Lung (tissue), 12 donors: ENCODE data around the gene MICU1. TPM values are rescaled to one million over a fixed set of nuclear protein-coding genes. Genes with fewer than 3 reads are reported as not detected.

Experiments used
- ATAC-seq: fragments of 200-7000 bp; cut with Tn5 transposase; one replicate; pipeline ENCODE4 v1.9.1; 2020; ENCODE audit warnings: moderate number of reproducible peaks; ENCODE audit not compliant: insufficient read depth, low FRiP score
- DNase-seq, 3 donors: peaks; one replicate each; pipeline ENCODE4 v3.0.0-alpha.2; 2013 to 2017
- H3K27ac ChIP-seq, 2 donors: one replicate each; pipeline ENCODE4 v1.5.1; 2013; ENCODE audit warnings: mild to moderate bottlenecking in 2 of 2, moderate library complexity in 2 of 2, control low read depth in 1 of 2, inconsistent platforms in 1 of 2, low read depth in 1 of 2, low read length in 1 of 2
- H3K27me3 ChIP-seq, 3 donors: one replicate each; pipeline ENCODE4 v1.5.1; 2013; ENCODE audit warnings: low read length in 2 of 3; ENCODE audit not compliant: control insufficient read depth in 3 of 3, insufficient read depth in 3 of 3
- H3K36me3 ChIP-seq, 4 donors: one replicate each; pipeline ENCODE4 v1.5.1; 2013; ENCODE audit warnings: low read length in 4 of 4, mild to moderate bottlenecking in 1 of 4, moderate library complexity in 1 of 4; ENCODE audit not compliant: control insufficient read depth in 4 of 4, insufficient read depth in 4 of 4
- H3K4me1 ChIP-seq, 5 donors: one replicate each; pipeline ENCODE4 v1.5.1; 2013; ENCODE audit warnings: low read length in 5 of 5, mild to moderate bottlenecking in 2 of 5, moderate library complexity in 1 of 5; ENCODE audit not compliant: control insufficient read depth in 5 of 5, insufficient read depth in 5 of 5
- H3K4me3 ChIP-seq: one replicate; pipeline ENCODE4 v1.5.1; 2013; ENCODE audit warnings: mild to moderate bottlenecking, control low read depth, moderate library complexity
- H3K9ac ChIP-seq, 2 donors: one replicate each; pipeline ENCODE4 v1.5.1; 2013; ENCODE audit warnings: low read length in 2 of 2, control low read depth in 1 of 2; ENCODE audit not compliant: insufficient read depth in 1 of 2
- H3K9me3 ChIP-seq, 4 donors: one replicate each; pipeline ENCODE4 v1.5.1; 2013; ENCODE audit warnings: low read length in 3 of 4, mild to moderate bottlenecking in 1 of 4, moderate library complexity in 1 of 4; ENCODE audit not compliant: control insufficient read depth in 4 of 4, insufficient read depth in 3 of 4
- CTCF ChIP-seq: IDR thresholded peaks from 2 replicates; pipeline ENCODE4 v1.5.1; 2012; ENCODE audit warnings: mild to moderate bottlenecking; ENCODE audit errors: control extremely low read depth, extremely low read depth
- WGBS, 2 donors: extraction: QIAGEN DNeasy Blood & Tissue Kit; methylation state at CpG; one replicate each; pipeline ENCODE4 v1.1.7; 2013; 5-methylcytosine and 5-hydroxymethylcytosine counted together
- polyA plus RNA-seq, 2 donors: library from polyadenylated mRNA; stranded (reverse); fragments of 200-250 nt; gene quantifications; one replicate each; pipeline ENCODE4 v1.2.1, GENCODE V29; 2013
- total RNA-seq, 2 donors: library from RNA; depleted of rRNA in 1 of 2; stranded (reverse); fragments of >200 nt in 1 of 2; gene quantifications; one replicate each; pipeline ENCODE4 v1.2.1, GENCODE V29; 2014 to 2021
- donor health status: control.
- donor health status: control.
- donor health status: Bipolar disorder and iron deficiency.
- donor health status: healthy.
- donor health status: DM: yes; HTN: yes; CAD: no.

Gene MICU1
- total and polyA plus RNA-seq, 4 donors = 41.9 to 86.4 (median 43.2) TPM

- H3K27ac ChIP-seq = no peak overlapping the region
- 88 to 96% methylated on average over 3 of the region's 3 CpGs for WGBS, 2 donors
- H3K4me1 ChIP-seq = no peaks in the 10 kb centered on the region
- TF ChIP-seq CTCF = no peak
- no peak for ATAC-seq
- DNase-seq = no peak
- H3K27me3 ChIP-seq = no peaks in the 10 kb centered on the region
- no peaks in the 10 kb centered on the region for H3K36me3 ChIP-seq
- H3K4me3 ChIP-seq = no peak overlapping the region
- H3K9me3 ChIP-seq = no peaks in the 10 kb centered on the region
- no peak overlapping the region for H3K9ac ChIP-seq
Measured at GRCh38 chr10:72667207-72667864, 41.5 kb upstream of the MICU1 start.

GRCh38 chr10:72665925-72666324 is 40.0 kb upstream of the MICU1 start:
- Histone ChIP-seq H3K4me1 (no peaks in the 10 kb centered on the region), H3K27ac (no peak overlapping the region), H3K36me3 (no peaks in the 10 kb centered on the region), H3K27me3 (no peaks in the 10 kb centered on the region), H3K9me3 (no peaks in the 10 kb centered on the region), H3K9ac (no peak overlapping the region), H3K4me3 (no peak overlapping the region)
- TF ChIP-seq CTCF = no peak
- ATAC-seq (no peak), DNase-seq (no peak)
- WGBS, 2 donors = 82 to 88% methylated on average over 4 of the region's 4 CpGs

GRCh38 chr10:72663971-72664370 is 38.1 kb upstream of the MICU1 start:
- H3K9me3 ChIP-seq = no peaks in the 10 kb centered on the region
- ATAC-seq = no peak
- no peaks in the 10 kb centered on the region for H3K4me1 ChIP-seq
- DNase-seq = no peak
- H3K27ac ChIP-seq = no peak overlapping the region
- no peak for TF ChIP-seq CTCF
- no peak overlapping the region for H3K4me3 ChIP-seq
- H3K36me3 ChIP-seq = no peaks in the 10 kb centered on the region
- no peaks in the 10 kb centered on the region for H3K27me3 ChIP-seq
- H3K9ac ChIP-seq = no peak overlapping the region

- H3K9me3 ChIP-seq = no peaks in the 10 kb centered on the region
- H3K4me1 ChIP-seq = no peaks in the 10 kb centered on the region
- no peaks in the 10 kb centered on the region for H3K27me3 ChIP-seq
- TF ChIP-seq CTCF = no peak
- 96 to 100% methylated on average over 1 of the region's 1 CpG for WGBS, 2 donors
- no peak overlapping the region for H3K27ac ChIP-seq
- no peak for DNase-seq
- no peaks in the 10 kb centered on the region for H3K36me3 ChIP-seq
- H3K4me3 ChIP-seq = no peak overlapping the region
- H3K9ac ChIP-seq = no peak overlapping the region
- no peak for ATAC-seq
Measured at GRCh38 chr10:72661431-72661830, 35.6 kb upstream of the MICU1 start.
